GM23338 (cell line): ENCODE results near the gene PERP. TPM values are rescaled to one million over a fixed set of nuclear protein-coding genes. Genes with fewer than 3 reads are reported as not detected.
A peak's percentile ranks its signal among the peaks of the same experiment; 100 is the strongest.

ENCODE experiments used
- ATAC-seq: fragments of 200-7000 bp; cut with Tn5 transposase; 3 replicates; pipeline ENCODE4 v1.9.1; 2020
- DNase-seq: peaks from one replicate; pipeline ENCODE4 v3.0.0-alpha.2; 2015; ENCODE audit warnings: low spot score
- H2AFZ ChIP-seq: fragments of 200-600 bp; sonication (generic); 2 replicates; pipeline ENCODE4 v1.8.0; 2016; ENCODE audit warnings: antibody characterized with exemption, mild to moderate bottlenecking, moderate library complexity
- H3F3A ChIP-seq: fragments of 200-600 bp; sonication (generic); replicated peaks from 2 replicates; pipeline ENCODE4 v1.8.0; 2017; ENCODE audit warnings: antibody characterized with exemption, mixed run types, low read depth
- H3K27ac ChIP-seq: fragments of 200-600 bp; sonication (generic); 2 replicates; pipeline ENCODE4 v1.6.1; 2016; ENCODE audit warnings: low read depth
- H3K27me3 ChIP-seq: fragments of 200-600 bp; sonication (generic); 2 replicates; pipeline ENCODE4 v1.8.0; 2016; ENCODE audit warnings: mild to moderate bottlenecking, mixed run types, moderate library complexity; ENCODE audit not compliant: insufficient read depth
- H3K36me3 ChIP-seq: fragments of 200-600 bp; sonication (generic); 2 replicates; pipeline ENCODE4 v1.8.0; 2016; ENCODE audit warnings: mild to moderate bottlenecking; ENCODE audit not compliant: insufficient read depth
- H3K4me1 ChIP-seq: fragments of 200-600 bp; sonication (generic); 2 replicates; pipeline ENCODE4 v1.8.0; 2016; ENCODE audit warnings: mild to moderate bottlenecking, moderate library complexity; ENCODE audit not compliant: insufficient read depth
- H3K4me2 ChIP-seq: fragments of 200-600 bp; sonication (generic); 2 replicates; pipeline ENCODE4 v1.7.1; 2017; ENCODE audit warnings: mixed run types
- H3K4me3 ChIP-seq: fragments of 200-600 bp; sonication (generic); 2 replicates; pipeline ENCODE4 v1.6.1; 2016; ENCODE audit warnings: mixed run types
- H3K79me2 ChIP-seq: fragments of 200-600 bp; sonication (generic); replicated peaks from 2 replicates; pipeline ENCODE4 v1.8.0; 2017; ENCODE audit warnings: mild to moderate bottlenecking; ENCODE audit not compliant: insufficient read depth
- H3K9me2 ChIP-seq: fragments of 200-600 bp; sonication (generic); 2 replicates; pipeline ENCODE4 v1.8.0; 2017; ENCODE audit not compliant: insufficient read depth
- H4K20me1 ChIP-seq: fragments of 200-600 bp; sonication (generic); replicated peaks from 2 replicates; pipeline ENCODE4 v1.8.0; 2017; ENCODE audit warnings: mild to moderate bottlenecking; ENCODE audit not compliant: insufficient read depth
- H3K27ac Mint-ChIP-seq: 2 replicates; pipeline ENCODE4 v1.8.0; 2020; ENCODE audit warnings: inconsistent platforms, mild to moderate bottlenecking, moderate library complexity, mixed read lengths
- H3K27me3 Mint-ChIP-seq: 3 replicates; pipeline ENCODE4 v1.8.0; 2022; ENCODE audit warnings: low read depth, mild to moderate bottlenecking, moderate library complexity, mixed read lengths, inconsistent platforms; ENCODE audit not compliant: insufficient read depth, poor library complexity
- H3K36me3 Mint-ChIP-seq: 3 replicates; pipeline ENCODE4 v1.8.0; 2021; ENCODE audit warnings: low read depth, mild to moderate bottlenecking, inconsistent platforms, moderate library complexity, mixed read lengths
- H3K4me1 Mint-ChIP-seq: 3 replicates; pipeline ENCODE4 v1.8.0; 2020; ENCODE audit warnings: mild to moderate bottlenecking, inconsistent platforms, mixed read lengths
- H3K4me3 Mint-ChIP-seq: 3 replicates; pipeline ENCODE4 v1.8.0; 2021; ENCODE audit warnings: moderate library complexity, mild to moderate bottlenecking, inconsistent platforms, mixed read lengths
- H3K9me3 Mint-ChIP-seq: 3 replicates; pipeline ENCODE4 v1.8.0; 2020; ENCODE audit warnings: moderate library complexity, mild to moderate bottlenecking, inconsistent platforms, mixed read lengths
- CREB1 ChIP-seq: fragments of 250-450 bp; sonication (Bioruptor Pico); IDR thresholded peaks from 2 replicates; pipeline ENCODE4 v1.5.0; 2020; ENCODE audit warnings: low read depth, mild to moderate bottlenecking, moderate library complexity
- EZH2 ChIP-seq: fragments of 200-600 bp; sonication (generic); IDR thresholded peaks from one replicate; pipeline ENCODE4 v1.8.0; 2017; ENCODE audit warnings: antibody characterized with exemption, mild to moderate bottlenecking, low read depth; ENCODE audit not compliant: unreplicated experiment
- EZH2phosphoT487 ChIP-seq: fragments of 200-600 bp; sonication (generic); IDR thresholded peaks from one replicate; pipeline ENCODE4 v1.8.1; 2018; ENCODE audit warnings: antibody characterized with exemption; ENCODE audit not compliant: unreplicated experiment
- JUNB ChIP-seq: IDR thresholded peaks from one replicate; pipeline ENCODE4 v1.6.1; 2016; ENCODE audit warnings: antibody characterized with exemption; ENCODE audit not compliant: unreplicated experiment
- NANOG ChIP-seq: IDR thresholded peaks from 2 replicates; pipeline ENCODE4 v1.6.1; 2016; ENCODE audit warnings: antibody characterized with exemption, borderline replicate concordance
- POLR2AphosphoS5 ChIP-seq: IDR thresholded peaks from 2 replicates; pipeline ENCODE4 v1.6.1; 2016; ENCODE audit warnings: antibody characterized with exemption, low read depth
- STAT1 ChIP-seq: IDR thresholded peaks from one replicate; pipeline ENCODE4 v1.6.1; 2016; ENCODE audit warnings: antibody characterized with exemption; ENCODE audit not compliant: unreplicated experiment
- ZNF331 ChIP-seq: fragments of 250-450 bp; sonication (Bioruptor Pico); IDR thresholded peaks from 2 replicates; pipeline ENCODE4 v1.5.0; 2020; ENCODE audit warnings: low read depth, mild to moderate bottlenecking, moderate library complexity
- polyA plus RNA-seq: library from polyadenylated mRNA; unstranded; fragments of >200 nt; fragmentation: Nextera tagmentation; extraction: Ambion mirVana; gene quantifications from 2 replicates; pipeline ENCODE4 v1.2.1, GENCODE V29; 2016
- total RNA-seq: library from RNA; depleted of rRNA; stranded (reverse); fragments of >200 nt; shearing (Covaris generic); gene quantifications from 2 replicates; pipeline ENCODE4 v1.2.3, GENCODE V29; 2014
- TF ChIP-seq, protein P1 (sequence below): IDR thresholded peaks from one replicate; pipeline ENCODE4 v1.6.1; 2018; ENCODE audit warnings: antibody characterized with exemption; ENCODE audit not compliant: unreplicated experiment
- TF ChIP-seq, protein P2 (sequence below): IDR thresholded peaks from 2 replicates; pipeline ENCODE4 v1.6.1; 2016; ENCODE audit warnings: antibody characterized with exemption
- TF ChIP-seq, protein P3 (sequence below): fragments of 250-450 bp; sonication (Bioruptor Pico); IDR thresholded peaks from 2 replicates; pipeline ENCODE4 v1.5.0; 2020; ENCODE audit warnings: mild to moderate bottlenecking, moderate library complexity

PERP gene
- total and polyA plus RNA-seq, 2 experiments from 2014 or later = 23.7 to 28.4 TPM

DNA sequence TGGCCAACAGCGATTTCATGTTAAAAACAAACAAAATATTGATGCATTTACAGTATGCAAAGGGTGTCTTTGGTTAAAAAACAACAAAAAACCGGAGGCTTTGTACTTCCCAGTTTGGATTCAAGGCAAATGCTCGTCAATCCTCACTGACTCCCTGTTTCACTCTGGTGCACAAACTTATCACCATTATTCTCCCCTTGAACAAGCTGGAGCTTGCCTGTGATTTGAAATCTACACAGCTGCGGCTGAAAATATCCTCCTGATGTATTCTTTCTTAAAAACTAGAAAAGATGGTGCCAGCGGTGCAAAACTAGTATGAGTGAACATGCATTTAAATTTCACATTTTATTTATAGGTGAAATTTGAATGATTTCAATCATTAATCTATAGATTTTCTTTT, 3.3 kb downstream of the PERP start:
- H3K36me3 ChIP-seq = no peaks in the 10 kb centered on the region
- Mint-ChIP-seq H3K27me3 (peaks cover 9% of the 10 kb centered on the region), H3K9me3 (no peaks in the 10 kb centered on the region; the same call in 1 of the 3 replicates), H3K27ac (peak overlapping the region; percentile 18; the same call in 1 of the 2 replicates), H3K4me3 (no peak overlapping the region), H3K4me1 (peaks cover 25% of the 10 kb centered on the region), H3K36me3 (peaks cover 12% of the 10 kb centered on the region; the same call in 2 of the 3 replicates)
- H3K4me1 ChIP-seq = peaks cover 16% of the 10 kb centered on the region
- no peak overlapping the region for H3K4me2 ChIP-seq
- ATAC-seq (no peak), DNase-seq (no peak)
- H3K9me2 ChIP-seq = no peaks in the 10 kb centered on the region
- H3F3A ChIP-seq = no peaks in the 10 kb centered on the region
- H3K27ac ChIP-seq = no peak overlapping the region
- peaks cover 14% of the 10 kb centered on the region for H3K27me3 ChIP-seq
- no peak overlapping the region for H2AFZ ChIP-seq
- no peak overlapping the region for H3K4me3 ChIP-seq
- TF ChIP-seq EZH2 = no peak
- TF ChIP-seq, protein P1, sequence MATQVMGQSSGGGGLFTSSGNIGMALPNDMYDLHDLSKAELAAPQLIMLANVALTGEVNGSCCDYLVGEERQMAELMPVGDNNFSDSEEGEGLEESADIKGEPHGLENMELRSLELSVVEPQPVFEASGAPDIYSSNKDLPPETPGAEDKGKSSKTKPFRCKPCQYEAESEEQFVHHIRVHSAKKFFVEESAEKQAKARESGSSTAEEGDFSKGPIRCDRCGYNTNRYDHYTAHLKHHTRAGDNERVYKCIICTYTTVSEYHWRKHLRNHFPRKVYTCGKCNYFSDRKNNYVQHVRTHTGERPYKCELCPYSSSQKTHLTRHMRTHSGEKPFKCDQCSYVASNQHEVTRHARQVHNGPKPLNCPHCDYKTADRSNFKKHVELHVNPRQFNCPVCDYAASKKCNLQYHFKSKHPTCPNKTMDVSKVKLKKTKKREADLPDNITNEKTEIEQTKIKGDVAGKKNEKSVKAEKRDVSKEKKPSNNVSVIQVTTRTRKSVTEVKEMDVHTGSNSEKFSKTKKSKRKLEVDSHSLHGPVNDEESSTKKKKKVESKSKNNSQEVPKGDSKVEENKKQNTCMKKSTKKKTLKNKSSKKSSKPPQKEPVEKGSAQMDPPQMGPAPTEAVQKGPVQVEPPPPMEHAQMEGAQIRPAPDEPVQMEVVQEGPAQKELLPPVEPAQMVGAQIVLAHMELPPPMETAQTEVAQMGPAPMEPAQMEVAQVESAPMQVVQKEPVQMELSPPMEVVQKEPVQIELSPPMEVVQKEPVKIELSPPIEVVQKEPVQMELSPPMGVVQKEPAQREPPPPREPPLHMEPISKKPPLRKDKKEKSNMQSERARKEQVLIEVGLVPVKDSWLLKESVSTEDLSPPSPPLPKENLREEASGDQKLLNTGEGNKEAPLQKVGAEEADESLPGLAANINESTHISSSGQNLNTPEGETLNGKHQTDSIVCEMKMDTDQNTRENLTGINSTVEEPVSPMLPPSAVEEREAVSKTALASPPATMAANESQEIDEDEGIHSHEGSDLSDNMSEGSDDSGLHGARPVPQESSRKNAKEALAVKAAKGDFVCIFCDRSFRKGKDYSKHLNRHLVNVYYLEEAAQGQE = no peak
- TF ChIP-seq, protein P2, sequence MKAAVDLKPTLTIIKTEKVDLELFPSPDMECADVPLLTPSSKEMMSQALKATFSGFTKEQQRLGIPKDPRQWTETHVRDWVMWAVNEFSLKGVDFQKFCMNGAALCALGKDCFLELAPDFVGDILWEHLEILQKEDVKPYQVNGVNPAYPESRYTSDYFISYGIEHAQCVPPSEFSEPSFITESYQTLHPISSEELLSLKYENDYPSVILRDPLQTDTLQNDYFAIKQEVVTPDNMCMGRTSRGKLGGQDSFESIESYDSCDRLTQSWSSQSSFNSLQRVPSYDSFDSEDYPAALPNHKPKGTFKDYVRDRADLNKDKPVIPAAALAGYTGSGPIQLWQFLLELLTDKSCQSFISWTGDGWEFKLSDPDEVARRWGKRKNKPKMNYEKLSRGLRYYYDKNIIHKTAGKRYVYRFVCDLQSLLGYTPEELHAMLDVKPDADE = no peak
- no peak for TF ChIP-seq POLR2AphosphoS5
- TF ChIP-seq, protein P3, sequence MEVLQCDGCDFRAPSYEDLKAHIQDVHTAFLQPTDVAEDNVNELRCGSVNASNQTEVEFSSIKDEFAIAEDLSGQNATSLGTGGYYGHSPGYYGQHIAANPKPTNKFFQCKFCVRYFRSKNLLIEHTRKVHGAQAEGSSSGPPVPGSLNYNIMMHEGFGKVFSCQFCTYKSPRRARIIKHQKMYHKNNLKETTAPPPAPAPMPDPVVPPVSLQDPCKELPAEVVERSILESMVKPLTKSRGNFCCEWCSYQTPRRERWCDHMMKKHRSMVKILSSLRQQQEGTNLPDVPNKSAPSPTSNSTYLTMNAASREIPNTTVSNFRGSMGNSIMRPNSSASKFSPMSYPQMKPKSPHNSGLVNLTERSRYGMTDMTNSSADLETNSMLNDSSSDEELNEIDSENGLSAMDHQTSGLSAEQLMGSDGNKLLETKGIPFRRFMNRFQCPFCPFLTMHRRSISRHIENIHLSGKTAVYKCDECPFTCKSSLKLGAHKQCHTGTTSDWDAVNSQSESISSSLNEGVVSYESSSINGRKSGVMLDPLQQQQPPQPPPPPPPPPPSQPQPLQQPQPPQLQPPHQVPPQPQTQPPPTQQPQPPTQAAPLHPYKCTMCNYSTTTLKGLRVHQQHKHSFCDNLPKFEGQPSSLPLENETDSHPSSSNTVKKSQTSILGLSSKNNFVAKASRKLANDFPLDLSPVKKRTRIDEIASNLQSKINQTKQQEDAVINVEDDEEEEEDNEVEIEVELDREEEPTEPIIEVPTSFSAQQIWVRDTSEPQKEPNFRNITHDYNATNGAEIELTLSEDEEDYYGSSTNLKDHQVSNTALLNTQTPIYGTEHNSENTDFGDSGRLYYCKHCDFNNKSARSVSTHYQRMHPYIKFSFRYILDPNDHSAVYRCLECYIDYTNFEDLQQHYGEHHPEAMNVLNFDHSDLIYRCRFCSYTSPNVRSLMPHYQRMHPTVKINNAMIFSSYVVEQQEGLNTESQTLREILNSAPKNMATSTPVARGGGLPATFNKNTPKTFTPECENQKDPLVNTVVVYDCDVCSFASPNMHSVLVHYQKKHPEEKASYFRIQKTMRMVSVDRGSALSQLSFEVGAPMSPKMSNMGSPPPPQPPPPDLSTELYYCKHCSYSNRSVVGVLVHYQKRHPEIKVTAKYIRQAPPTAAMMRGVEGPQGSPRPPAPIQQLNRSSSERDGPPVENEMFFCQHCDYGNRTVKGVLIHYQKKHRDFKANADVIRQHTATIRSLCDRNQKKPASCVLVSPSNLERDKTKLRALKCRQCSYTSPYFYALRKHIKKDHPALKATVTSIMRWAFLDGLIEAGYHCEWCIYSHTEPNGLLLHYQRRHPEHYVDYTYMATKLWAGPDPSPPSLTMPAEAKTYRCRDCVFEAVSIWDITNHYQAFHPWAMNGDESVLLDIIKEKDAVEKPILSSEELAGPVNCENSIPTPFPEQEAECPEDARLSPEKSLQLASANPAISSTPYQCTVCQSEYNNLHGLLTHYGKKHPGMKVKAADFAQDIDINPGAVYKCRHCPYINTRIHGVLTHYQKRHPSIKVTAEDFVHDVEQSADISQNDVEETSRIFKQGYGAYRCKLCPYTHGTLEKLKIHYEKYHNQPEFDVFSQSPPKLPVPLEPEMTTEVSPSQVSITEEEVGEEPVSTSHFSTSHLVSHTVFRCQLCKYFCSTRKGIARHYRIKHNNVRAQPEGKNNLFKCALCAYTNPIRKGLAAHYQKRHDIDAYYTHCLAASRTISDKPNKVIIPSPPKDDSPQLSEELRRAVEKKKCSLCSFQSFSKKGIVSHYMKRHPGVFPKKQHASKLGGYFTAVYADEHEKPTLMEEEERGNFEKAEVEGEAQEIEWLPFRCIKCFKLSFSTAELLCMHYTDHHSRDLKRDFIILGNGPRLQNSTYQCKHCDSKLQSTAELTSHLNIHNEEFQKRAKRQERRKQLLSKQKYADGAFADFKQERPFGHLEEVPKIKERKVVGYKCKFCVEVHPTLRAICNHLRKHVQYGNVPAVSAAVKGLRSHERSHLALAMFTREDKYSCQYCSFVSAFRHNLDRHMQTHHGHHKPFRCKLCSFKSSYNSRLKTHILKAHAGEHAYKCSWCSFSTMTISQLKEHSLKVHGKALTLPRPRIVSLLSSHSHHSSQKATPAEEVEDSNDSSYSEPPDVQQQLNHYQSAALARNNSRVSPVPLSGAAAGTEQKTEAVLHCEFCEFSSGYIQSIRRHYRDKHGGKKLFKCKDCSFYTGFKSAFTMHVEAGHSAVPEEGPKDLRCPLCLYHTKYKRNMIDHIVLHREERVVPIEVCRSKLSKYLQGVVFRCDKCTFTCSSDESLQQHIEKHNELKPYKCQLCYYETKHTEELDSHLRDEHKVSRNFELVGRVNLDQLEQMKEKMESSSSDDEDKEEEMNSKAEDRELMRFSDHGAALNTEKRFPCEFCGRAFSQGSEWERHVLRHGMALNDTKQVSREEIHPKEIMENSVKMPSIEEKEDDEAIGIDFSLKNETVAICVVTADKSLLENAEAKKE (CRISPR knock-in tag) = no peak
- no peak for TF ChIP-seq CREB1 (CRISPR knock-in tag)
- no peak for TF ChIP-seq JUNB
- no peak for TF ChIP-seq STAT1
- no peak for TF ChIP-seq ZNF331 (CRISPR knock-in tag)
- no peak for TF ChIP-seq NANOG
- no peak for TF ChIP-seq EZH2phosphoT487
- H3K79me2 ChIP-seq = peaks cover 36% of the 10 kb centered on the region
- no peaks in the 10 kb centered on the region for H4K20me1 ChIP-seq
